ENCODE data around the gene ABCF1.

The ABCF1 gene

GRCh38 chr6:30557683-30557981 is 13.6 kb upstream of the ABCF1 start:
- DNase-seq (ENCODE audit: low read depth): no peak

DNA sequence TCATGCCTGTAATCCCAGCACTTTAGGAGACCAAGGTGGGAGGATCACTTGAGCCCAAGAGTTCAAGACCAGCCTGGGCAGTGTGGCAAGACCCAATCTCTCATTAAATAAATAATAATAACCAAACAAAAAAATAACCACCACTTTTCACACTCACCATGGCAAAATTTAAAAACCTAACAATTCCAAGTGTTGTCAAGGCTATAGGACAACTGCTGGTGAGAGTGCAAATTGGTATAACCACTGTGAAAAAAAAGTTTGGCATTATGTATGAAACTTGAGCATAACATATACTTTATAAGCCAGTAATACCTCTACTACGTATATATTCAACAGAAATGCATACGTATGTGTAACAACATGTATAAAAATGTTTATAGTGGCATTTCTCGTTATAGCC is 10.3 kb upstream of the ABCF1 start:
- no peak for DNase-seq (ENCODE audit: low read depth)

DNA sequence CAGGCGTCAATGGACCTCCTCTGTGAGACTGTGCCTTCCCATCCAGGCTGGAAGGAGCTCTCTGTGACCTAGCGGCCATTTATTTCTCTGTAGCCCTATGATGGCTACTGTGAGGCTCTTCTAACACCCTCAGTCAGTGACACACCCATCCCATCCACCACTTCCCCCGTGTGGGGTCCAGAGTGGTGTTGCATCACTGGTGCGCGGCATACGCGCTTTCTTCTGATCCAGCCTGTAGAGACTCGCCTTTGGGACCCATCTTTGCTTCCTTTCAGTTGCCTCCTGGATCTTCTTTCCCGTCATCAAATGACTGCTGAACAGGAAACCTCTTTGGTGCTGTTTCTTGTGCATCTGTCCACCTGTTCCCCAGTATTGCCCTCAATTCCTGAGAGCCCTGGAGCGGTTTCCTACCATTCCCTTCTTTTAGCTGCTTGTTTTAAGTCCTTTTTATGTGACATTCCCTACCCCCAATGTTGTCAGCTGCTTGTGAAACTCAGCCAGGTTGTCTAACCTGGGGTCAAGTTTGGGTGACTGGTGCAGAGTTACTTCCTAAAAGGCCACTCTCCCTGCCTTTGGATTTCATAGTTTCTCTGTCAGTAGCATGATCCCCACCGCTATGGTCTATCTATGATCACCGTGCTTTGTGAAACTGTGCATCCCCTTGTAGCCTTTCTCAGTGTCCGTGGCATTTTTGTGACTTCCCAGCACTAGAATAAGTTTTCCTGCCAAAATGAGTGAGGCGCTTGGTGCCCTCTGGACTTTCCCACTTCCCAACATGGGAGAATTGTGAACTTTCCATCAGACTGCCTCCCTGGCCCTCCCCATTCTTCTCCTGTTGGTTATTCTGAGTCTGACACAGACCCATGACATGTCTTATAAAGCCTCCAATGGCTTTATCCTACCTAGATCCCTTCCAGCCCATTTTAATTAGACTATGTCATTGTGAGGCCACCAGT is 8.5 kb upstream of the ABCF1 start:
- DNase-seq (ENCODE audit: low read depth): no peak

- DNase-seq (ENCODE audit: low read depth): no peak
Measured at GRCh38 chr6:30564114-30564513, 7.1 kb upstream of the ABCF1 start.

DNA sequence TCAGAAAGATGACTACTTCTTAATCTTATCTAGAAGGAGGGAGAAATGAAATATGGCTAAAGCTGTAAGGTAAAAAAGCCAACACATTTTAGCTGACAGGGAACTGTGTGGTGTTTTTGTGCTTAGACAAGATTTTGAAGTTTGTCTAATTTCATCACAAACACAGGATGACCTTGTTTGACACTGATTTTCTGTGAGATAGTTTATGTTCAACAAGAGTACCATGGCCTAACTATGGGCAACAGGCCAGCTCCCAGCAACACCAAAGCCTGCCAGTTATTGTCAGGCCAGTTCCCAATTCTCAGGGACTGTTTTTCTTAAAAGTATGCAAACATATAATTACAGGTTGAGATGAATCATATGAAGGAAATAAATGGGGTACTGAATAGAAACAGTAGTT is 5.5 kb upstream of the ABCF1 start:
- no peak for DNase-seq (ENCODE audit: low read depth)

- DNase-seq (ENCODE audit: low read depth): no peak
Measured at GRCh38 chr6:30568245-30568644, 3.0 kb upstream of the ABCF1 start.

GRCh38 chr6:30570263-30570662 is 979 bp upstream of the ABCF1 start:
- DNase-seq (ENCODE audit: low read depth): no peak

DNA sequence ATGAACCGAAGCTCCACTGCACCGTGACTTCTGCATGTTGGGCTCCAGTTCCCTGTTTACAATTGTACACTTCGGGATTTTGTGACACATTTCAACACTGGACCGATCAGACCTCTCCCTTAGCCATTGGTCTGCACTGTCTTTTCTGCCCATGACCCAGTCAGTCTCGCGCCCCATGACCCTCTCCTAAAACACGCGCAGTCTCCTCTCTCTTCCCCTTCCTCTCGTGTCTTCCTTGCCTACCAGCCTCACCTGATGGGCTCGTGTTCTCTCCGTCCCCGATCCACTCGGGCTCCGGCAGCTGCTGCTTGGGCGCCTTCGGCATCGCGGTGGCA is 535 bp upstream of the ABCF1 start:
- no peak for DNase-seq (ENCODE audit: low read depth)

- DNase-seq (ENCODE audit: low read depth): no peak
Measured at GRCh38 chr6:30571762-30572082, 480 bp downstream of the ABCF1 start.

- DNase-seq (ENCODE audit: low read depth): no peak
Measured at GRCh38 chr6:30572148-30572547, 906 bp downstream of the ABCF1 start.

DNA sequence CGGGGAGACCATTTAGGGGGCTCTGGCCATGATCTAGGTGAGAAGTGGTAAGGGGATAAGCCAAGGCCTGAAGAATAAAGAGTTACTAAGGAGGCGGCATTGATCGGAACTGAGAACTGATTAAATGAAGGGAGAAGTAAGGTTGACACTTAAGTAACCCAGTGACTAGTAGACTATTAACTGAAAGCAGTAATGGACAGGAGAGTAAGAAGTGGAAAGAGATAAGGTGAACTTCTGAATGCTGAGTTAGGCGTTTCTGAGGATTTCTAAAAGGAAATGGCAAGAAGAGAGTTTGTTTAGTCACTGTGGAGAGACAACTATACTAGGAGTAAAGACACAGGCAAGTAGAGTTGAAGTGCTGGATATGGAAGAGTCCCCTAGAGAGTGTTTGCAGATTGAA is 1.9 kb downstream of the ABCF1 start:
- DNase-seq (ENCODE audit: low read depth): no peak

GRCh38 chr6:30578051-30578450 is 6.8 kb downstream of the ABCF1 start:
- DNase-seq (ENCODE audit: low read depth): no peak

- DNase-seq (ENCODE audit: low read depth): no peak
Measured at GRCh38 chr6:30583921-30584320, 12.7 kb downstream of the ABCF1 start.

DNA sequence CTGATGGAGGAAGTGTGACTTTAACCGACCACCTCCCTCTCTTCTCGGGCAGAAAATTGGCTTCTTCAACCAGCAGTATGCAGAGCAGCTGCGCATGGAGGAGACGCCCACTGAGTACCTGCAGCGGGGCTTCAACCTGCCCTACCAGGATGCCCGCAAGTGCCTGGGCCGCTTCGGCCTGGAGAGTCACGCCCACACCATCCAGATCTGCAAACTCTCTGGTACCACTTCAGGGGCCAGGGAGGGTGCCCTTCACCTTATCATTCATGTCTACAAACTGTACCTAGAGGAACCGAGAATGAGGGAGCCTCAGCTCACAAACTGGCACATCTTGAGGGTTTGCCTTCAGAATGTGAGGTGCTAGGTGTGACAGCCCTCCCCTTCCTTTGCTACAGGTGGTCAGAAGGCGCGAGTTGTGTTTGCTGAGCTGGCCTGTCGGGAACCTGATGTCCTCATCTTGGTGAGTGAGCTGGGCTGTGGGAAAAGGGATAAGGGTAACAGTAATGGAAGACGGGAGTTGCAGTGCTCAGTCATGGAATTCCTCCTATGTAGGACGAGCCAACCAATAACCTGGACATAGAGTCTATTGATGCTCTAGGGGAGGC is 18.6 kb downstream of the ABCF1 start:
- DNase-seq (ENCODE audit: low read depth): no peak

DNA sequence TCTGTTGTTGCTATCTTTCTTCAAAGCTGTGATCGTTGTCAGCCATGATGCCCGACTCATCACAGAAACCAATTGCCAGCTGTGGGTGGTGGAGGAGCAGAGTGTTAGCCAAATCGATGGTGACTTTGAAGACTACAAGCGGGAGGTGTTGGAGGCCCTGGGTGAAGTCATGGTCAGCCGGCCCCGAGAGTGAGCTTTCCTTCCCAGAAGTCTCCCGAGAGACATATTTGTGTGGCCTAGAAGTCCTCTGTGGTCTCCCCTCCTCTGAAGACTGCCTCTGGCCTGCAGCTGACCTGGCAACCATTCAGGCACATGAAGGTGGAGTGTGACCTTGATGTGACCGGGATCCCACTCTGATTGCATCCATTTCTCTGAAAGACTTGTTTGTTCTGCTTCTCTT is 19.3 kb downstream of the ABCF1 start:
- no peak for DNase-seq (ENCODE audit: low read depth)

DNA sequence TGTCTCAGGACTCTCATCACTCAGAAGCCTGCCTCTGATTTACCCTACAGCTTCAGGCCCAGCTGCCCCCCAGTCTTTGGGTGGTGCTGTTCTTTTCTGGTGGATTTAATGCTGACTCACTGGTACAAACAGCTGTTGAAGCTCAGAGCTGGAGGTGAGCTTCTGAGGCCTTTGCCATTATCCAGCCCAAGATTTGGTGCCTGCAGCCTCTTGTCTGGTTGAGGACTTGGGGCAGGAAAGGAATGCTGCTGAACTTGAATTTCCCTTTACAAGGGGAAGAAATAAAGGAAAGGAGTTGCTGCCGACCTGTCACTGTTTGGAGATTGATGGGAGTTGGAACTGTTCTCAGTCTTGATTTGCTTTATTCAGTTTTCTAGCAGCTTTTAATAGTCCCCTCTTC is 19.8 kb downstream of the ABCF1 start:
- DNase-seq (ENCODE audit: low read depth): no peak

- DNase-seq (ENCODE audit: low read depth): no peak
Measured at GRCh38 chr6:30592287-30592686, 21.0 kb downstream of the ABCF1 start.

GRCh38 chr6:30597315-30598144 is 26.3 kb downstream of the ABCF1 start:
- DNase-seq (ENCODE audit: low read depth): peak; percentile 63

- DNase-seq (ENCODE audit: low read depth): no peak
Measured at GRCh38 chr6:30598912-30599624, 27.8 kb downstream of the ABCF1 start.

DNA sequence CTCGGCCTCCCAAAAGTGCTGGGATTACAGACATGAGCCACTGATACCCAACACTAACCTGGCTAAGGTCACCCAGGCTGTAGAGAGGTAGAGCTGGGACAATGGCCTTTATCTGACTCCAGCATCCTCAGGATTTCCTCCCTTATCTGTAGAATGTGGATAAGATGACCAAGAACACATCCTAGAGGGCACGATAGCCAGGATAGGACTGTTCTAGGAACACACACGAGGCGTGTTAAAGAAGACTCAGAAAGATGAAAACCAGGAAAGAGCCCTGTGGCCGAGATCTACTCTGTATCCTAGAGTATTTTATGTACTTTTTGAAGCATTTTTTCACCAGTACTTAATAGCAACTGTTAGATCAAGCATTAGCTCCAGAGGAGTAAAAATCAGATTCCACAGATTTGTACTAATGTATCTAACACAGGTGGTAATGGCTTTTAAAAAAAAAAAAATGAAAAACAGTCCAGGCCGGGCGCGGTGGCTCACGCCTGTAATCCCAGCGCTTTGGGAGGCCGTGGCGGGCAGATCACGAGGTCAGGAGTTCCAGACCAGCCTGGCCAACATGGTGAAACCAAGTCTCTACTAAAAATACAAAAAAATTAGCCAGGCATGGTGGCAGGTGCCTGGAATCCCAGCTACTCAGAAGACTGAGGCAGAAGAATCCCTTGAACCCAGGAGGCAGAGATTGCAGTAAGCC is 28.5 kb downstream of the ABCF1 start:
- no peak for DNase-seq (ENCODE audit: low read depth)

DNA sequence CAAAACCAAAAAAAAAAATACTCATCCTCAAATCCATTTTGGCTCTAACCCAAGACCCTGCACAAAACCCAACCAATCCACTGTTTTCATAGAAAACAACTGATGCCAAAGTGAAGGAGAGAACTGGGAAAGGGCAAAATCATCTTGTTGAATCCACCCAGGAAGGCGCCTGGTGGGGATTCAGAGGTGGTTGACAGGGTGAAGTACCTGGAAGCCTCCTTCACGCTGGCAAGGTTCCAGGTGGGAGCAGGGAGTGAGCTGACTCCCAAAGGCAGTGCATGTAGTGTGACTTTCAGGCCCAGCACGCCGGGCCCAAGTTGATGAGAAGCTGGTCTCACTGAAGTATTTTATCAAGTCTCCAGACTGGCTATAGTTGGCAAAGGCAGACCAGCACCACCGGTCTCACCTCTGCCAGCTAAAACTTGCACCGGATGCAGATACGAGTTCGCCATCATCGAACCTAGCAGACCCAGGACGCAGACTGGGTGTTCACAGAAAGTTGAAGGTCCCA is 29.3 kb downstream of the ABCF1 start:
- DNase-seq (ENCODE audit: low read depth): no peak

GRCh38 chr6:30601436-30601814 is 30.2 kb downstream of the ABCF1 start:
- no peak for DNase-seq (ENCODE audit: low read depth)

Measured in fibroblast of the conjunctiva (primary cell).